GM12874 (cell line): ENCODE measurements around the gene SEC14L2.

Experiments
- TF ChIP-seq, protein P1 (sequence below): IDR thresholded peaks from 2 replicates; pipeline ENCODE4 v1.5.1; 2011; ENCODE audit warnings: low read depth, mild to moderate bottlenecking, control low read depth, low read length, moderate library complexity; ENCODE audit not compliant: insufficient read depth

Gene SEC14L2

GRCh38 chr22:30370641-30371230 lies 26.1 kb upstream of the SEC14L2 start:
- TF ChIP-seq, protein P1, sequence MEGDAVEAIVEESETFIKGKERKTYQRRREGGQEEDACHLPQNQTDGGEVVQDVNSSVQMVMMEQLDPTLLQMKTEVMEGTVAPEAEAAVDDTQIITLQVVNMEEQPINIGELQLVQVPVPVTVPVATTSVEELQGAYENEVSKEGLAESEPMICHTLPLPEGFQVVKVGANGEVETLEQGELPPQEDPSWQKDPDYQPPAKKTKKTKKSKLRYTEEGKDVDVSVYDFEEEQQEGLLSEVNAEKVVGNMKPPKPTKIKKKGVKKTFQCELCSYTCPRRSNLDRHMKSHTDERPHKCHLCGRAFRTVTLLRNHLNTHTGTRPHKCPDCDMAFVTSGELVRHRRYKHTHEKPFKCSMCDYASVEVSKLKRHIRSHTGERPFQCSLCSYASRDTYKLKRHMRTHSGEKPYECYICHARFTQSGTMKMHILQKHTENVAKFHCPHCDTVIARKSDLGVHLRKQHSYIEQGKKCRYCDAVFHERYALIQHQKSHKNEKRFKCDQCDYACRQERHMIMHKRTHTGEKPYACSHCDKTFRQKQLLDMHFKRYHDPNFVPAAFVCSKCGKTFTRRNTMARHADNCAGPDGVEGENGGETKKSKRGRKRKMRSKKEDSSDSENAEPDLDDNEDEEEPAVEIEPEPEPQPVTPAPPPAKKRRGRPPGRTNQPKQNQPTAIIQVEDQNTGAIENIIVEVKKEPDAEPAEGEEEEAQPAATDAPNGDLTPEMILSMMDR, result no peak

DNA sequence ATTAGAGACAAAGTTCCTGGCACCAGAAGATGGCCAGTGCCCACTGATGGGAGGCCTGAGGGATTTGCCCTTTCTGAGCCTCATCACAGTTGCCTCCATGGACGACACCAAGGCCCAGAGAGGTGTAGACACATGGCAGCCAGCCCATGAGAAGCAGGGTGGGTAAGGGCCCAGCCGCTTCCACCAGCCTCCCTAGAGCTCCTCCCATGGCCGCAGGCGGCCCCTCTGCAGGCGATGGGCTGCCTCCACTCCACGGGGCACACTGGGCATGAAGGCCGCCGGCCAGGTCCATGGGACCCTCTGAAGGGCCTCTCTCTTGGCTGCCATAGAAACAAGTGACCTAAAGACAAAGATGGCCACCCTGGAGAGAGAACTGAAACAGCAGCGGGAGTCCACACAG lies 25.5 kb upstream of the SEC14L2 start:
- TF ChIP-seq, protein P1, result no peak

DNA sequence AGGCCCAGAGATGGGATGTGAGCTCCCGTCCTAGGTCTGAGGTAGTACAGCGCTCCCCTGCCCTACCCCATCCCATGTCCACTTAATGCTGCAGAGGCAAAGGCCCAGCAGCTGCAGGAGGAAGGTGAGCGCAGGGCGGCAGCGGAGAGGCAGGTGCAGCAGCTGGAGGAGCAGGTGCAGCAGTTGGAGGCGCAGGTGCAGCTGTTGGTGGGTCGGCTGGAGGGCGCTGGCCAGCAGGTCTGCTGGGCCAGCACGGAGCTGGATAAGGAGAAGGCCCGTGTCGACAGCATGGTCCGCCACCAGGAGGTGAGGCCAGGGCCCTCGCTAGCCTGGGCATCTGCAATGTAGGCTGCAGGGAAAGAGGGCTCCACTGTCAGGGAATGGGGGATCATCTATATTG lies 24.8 kb upstream of the SEC14L2 start:
- TF ChIP-seq, protein P1, result no peak

DNA sequence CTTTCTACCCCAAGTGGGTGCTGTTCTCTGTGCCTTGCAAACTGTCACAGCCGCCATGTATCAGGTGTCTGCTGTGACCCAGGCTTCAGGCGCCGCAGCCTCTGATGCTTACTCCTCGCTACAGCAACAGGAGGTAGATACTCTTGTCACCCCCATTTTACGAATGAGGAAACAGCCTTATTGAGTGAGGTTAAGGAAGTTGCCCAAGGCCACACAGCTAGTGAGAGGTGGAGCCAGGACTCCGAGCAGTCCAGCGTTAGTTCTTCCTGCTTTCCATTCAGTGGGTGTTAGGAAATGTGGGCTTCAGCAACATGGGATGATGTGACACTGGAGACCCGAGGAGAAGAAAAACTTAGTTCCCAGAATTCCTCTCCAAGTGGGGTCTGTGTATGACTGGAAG lies 23.9 kb upstream of the SEC14L2 start:
- TF ChIP-seq, protein P1, result no peak

GRCh38 chr22:30373331-30374325 lies 23.2 kb upstream of the SEC14L2 start:
- TF ChIP-seq, protein P1, result no peak

- TF ChIP-seq, protein P1, result no peak
These were observed 21.4 kb upstream of the SEC14L2 start for GRCh38 chr22:30375312-30375849.

DNA sequence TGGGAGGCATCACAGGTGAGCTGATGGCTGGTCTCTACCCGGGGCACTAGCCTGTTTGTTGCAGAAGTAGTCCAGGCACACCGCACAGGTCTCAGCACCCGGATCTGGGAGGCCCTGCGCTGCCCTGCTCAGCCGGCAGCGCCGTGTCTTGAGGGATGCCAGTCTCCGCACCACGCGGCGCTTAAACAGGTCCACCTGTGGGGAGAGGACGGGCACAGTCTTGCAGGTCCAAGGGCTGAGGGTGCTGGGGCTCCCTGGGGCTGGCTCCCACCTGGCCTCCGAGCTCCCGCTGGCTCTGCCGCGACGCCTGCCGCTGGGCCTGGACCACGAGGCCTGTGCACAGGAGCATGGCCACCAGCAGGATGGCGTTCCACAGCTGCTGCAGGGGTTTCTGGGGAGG lies 16.8 kb upstream of the SEC14L2 start:
- TF ChIP-seq, protein P1, result no peak
